GM23248 (cell line): ENCODE measurements around the gene MRPL18. TPM values are rescaled to one million over a fixed set of nuclear protein-coding genes. Genes with fewer than 3 reads are reported as not detected.
"Not testable (repeated sequence)": the region's sequence is repeated elsewhere in the genome, so short reads cannot be mapped to it uniquely, and the experiment has no call there.

Source experiments
- DNase-seq: peaks from one replicate; pipeline ENCODE4 v3.0.0-alpha.2; 2015
- H2AFZ ChIP-seq: fragments of 200-600 bp; sonication (generic); 2 replicates; pipeline ENCODE4 v1.6.1; 2016; ENCODE audit warnings: antibody characterized with exemption
- H3F3A ChIP-seq: fragments of 200-600 bp; sonication (generic); 2 replicates; pipeline ENCODE4 v1.6.1; 2016; ENCODE audit warnings: mild to moderate bottlenecking, antibody characterized with exemption, mixed run types; ENCODE audit not compliant: insufficient read depth
- H3K27ac ChIP-seq: fragments of 200-600 bp; sonication (generic); 2 replicates; pipeline ENCODE4 v1.5.1; 2016; ENCODE audit warnings: mild to moderate bottlenecking
- H3K27me3 ChIP-seq: fragments of 200-600 bp; sonication (generic); replicated peaks from 2 replicates; pipeline ENCODE4 v1.6.1; 2016; ENCODE audit warnings: mild to moderate bottlenecking; ENCODE audit not compliant: insufficient read depth
- H3K36me3 ChIP-seq: fragments of 200-600 bp; sonication (generic); 2 replicates; pipeline ENCODE4 v1.6.1; 2016; ENCODE audit warnings: low read depth, mild to moderate bottlenecking
- H3K4me1 ChIP-seq: fragments of 200-600 bp; sonication (generic); 2 replicates; pipeline ENCODE4 v1.6.1; 2016; ENCODE audit warnings: mild to moderate bottlenecking; ENCODE audit not compliant: insufficient read depth
- H3K4me2 ChIP-seq: fragments of 200-600 bp; sonication (generic); one replicate; pipeline ENCODE4 v1.6.1; 2016; ENCODE audit warnings: mild to moderate bottlenecking; ENCODE audit not compliant: unreplicated experiment
- H3K4me3 ChIP-seq: fragments of 200-600 bp; sonication (generic); 2 replicates; pipeline ENCODE4 v1.5.1; 2016; ENCODE audit warnings: mild to moderate bottlenecking
- H3K79me2 ChIP-seq: fragments of 200-600 bp; sonication (generic); 2 replicates; pipeline ENCODE4 v1.6.1; 2016; ENCODE audit warnings: mild to moderate bottlenecking; ENCODE audit not compliant: insufficient read depth
- H3K9ac ChIP-seq: fragments of 200-600 bp; sonication (generic); 2 replicates; pipeline ENCODE4 v1.6.1; 2016; ENCODE audit warnings: mild to moderate bottlenecking
- H3K9me2 ChIP-seq: fragments of 200-600 bp; sonication (generic); 2 replicates; pipeline ENCODE4 v1.6.1; 2016; ENCODE audit warnings: mixed run types, mild to moderate bottlenecking, moderate library complexity; ENCODE audit not compliant: insufficient read depth
- H3K9me3 ChIP-seq: fragments of 200-600 bp; sonication (generic); one replicate; pipeline ENCODE4 v1.6.1; 2017; ENCODE audit warnings: low read depth
- H4K20me1 ChIP-seq: fragments of 200-600 bp; sonication (generic); 2 replicates; pipeline ENCODE4 v1.6.0; 2016; ENCODE audit not compliant: insufficient read depth
- EZH2 ChIP-seq: fragments of 200-600 bp; sonication (generic); IDR thresholded peaks from 2 replicates; pipeline ENCODE4 v1.6.1; 2018; ENCODE audit warnings: antibody characterized with exemption, mild to moderate bottlenecking; ENCODE audit not compliant: insufficient read depth, poor library complexity, severe bottlenecking
- EZH2phosphoT487 ChIP-seq: fragments of 200-600 bp; sonication (generic); IDR thresholded peaks from 2 replicates; pipeline ENCODE4 v1.6.1; 2018; ENCODE audit warnings: antibody characterized with exemption, moderate library complexity, mild to moderate bottlenecking, low read depth; ENCODE audit not compliant: insufficient read depth
- WGBS, 2 experiments: methylation state at CpG; one replicate each; pipeline ENCODE4 v1.1.6; 2015 to 2017; ENCODE audit warnings: low lambda C conversion rate in 2 of 2, low coverage in 1 of 2; ENCODE audit errors: missing lambda C conversion rate in 2 of 2; 5-methylcytosine and 5-hydroxymethylcytosine counted together
- in situ Hi-C: fragments of 300-500 bp; cut with MboI; formaldehyde crosslinking; loops from 2 replicates; pipeline ENCODE4 v1.15.0; 2020
- polyA plus RNA-seq: library from polyadenylated mRNA; unstranded; fragments of >200 nt; fragmentation: Nextera tagmentation; extraction: Ambion mirVana; gene quantifications from 2 replicates; pipeline ENCODE4 v1.2.1, GENCODE V29; 2016
- total RNA-seq: library from RNA; depleted of rRNA; stranded (reverse); fragments of >200 nt; shearing (Covaris generic); gene quantifications from 2 replicates; pipeline ENCODE4 v1.2.3, GENCODE V29; 2014

Gene MRPL18
- total and polyA plus RNA-seq, 2 experiments from 2014 or later, result 91.3 to 110 TPM

DNA sequence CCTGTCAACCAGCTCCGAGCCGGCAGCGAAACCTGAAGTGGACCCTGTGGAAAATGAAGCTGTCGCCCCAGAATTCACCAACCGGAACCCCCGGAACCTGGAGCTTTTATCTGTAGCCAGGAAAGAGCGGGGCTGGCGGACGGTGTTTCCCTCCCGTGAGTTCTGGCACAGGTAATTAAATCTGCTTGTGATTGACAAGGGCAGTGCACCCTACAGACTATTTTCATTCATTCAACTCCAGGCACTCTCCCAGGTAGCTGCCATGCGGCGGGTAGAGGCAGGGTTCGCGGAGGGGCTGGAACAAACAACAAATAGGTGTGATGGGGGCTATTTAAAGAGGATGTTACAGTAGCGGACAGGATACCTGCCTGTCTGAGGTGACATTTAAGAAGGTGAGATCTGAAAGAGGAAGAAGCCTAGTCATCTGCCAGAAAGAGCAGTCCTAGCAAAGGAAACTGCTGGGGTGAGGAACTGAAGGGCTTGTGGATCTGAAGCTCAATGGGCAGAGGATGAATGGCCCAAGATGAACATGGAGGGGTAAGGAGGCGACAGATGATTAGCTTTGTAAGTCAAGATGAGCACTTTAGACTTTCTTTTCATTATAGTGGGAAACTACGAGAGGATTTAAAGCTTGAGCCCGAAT, 810 bp downstream of the MRPL18 start:
- Histone ChIP-seq H3F3A (no peaks in the 10 kb centered on the region), H3K4me2 (peak overlapping the region; percentile 88), H3K4me3 (peak overlapping the region; percentile 89), H4K20me1 (peaks cover 9% of the 10 kb centered on the region; the same call in 1 of the 2 replicates), H3K79me2 (peaks cover 87% of the 10 kb centered on the region), H3K36me3 (peaks cover 39% of the 10 kb centered on the region), H3K4me1 (peaks cover 38% of the 10 kb centered on the region), H3K9ac (peak overlapping the region; percentile 84), H3K9me3 (no peaks in the 10 kb centered on the region), H3K27ac (peak overlapping the region; percentile 75), H3K27me3 (no peaks in the 10 kb centered on the region), H2AFZ (peak overlapping the region; percentile 90), H3K9me2 (no peaks in the 10 kb centered on the region)
- 7% methylated on average over 18 of the region's 18 CpGs for WGBS, 2 experiments
- DNase-seq, result peak; percentile 20
- no peak for TF ChIP-seq EZH2
- TF ChIP-seq EZH2phosphoT487, result no peak
- in situ Hi-C loops, result no loop called here

DNA sequence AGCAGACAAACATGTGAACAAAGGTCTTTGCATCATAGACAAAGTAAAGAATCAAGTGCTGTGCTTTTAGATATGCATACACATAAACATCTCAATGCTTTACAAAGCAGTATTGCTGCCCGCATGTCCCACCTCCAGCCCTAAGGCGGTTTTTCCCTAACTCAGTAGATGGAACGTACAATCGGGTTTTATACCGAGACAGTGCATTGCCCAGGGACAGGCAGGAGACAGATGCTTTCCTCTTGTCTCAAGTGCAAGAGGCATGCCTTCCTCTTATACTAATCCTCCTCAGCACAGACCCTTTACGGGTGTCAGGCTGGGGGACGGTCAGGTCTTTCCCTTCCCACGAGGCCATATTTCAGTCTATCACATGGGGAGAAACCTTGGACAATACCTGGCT, 4.7 kb downstream of the MRPL18 start:
- Histone ChIP-seq H3K36me3 (peaks cover 44% of the 10 kb centered on the region), H3K79me2 (peaks cover 60% of the 10 kb centered on the region), H3K4me1 (peaks cover 16% of the 10 kb centered on the region)
- WGBS, 2 experiments, result 55 to 68% methylated on average over 8 of the region's 8 CpGs
- in situ Hi-C loops, H3K9me3 ChIP-seq, H3K9me2 ChIP-seq, H3F3A ChIP-seq, H3K27me3 ChIP-seq, H3K9ac ChIP-seq, H4K20me1 ChIP-seq, H3K4me3 ChIP-seq, DNase-seq, H3K27ac ChIP-seq, H3K4me2 ChIP-seq, H2AFZ ChIP-seq: not testable (repeated sequence)

DNA sequence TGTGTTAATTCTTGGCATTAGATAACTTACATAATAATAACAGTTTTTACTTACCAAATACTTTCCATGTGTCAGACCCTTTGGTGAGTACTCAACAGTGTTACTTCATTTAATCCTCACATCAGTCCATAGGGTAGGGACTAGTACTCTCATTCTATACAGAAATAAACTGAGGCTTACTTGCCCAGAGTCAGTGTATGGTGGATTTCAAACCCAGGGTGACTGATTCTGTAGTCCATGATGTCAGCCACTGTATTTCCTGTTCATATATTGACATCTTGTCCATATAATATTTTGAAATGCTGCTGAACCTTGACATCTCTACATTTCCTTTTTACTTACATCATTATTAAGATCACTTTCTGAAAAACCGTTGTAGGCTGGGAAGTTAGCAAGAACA, 7.3 kb downstream of the MRPL18 start:
- in situ Hi-C loops, result no loop called here
- no peak for DNase-seq
- Histone ChIP-seq H3K4me2 (no peak overlapping the region), H3K27ac (no peak overlapping the region), H3F3A (no peaks in the 10 kb centered on the region; the same call in 1 of the 2 replicates), H3K79me2 (peaks cover 40% of the 10 kb centered on the region), H4K20me1 (no peaks in the 10 kb centered on the region), H2AFZ (no peak overlapping the region), H3K4me1 (0 out of 2 replicates have a peak, but pooled peaks cover 2% of the 10 kb centered on the region), H3K4me3 (no peak overlapping the region), H3K27me3 (no peaks in the 10 kb centered on the region), H3K9me3 (no peaks in the 10 kb centered on the region), H3K9ac (no peak overlapping the region), H3K9me2 (no peaks in the 10 kb centered on the region), H3K36me3 (peaks cover 37% of the 10 kb centered on the region)
- 45 to 52% methylated on average over 1 of the region's 1 CpG for whole genome bisulfite sequencing, 2 experiments
- TF ChIP-seq EZH2, result no peak
- TF ChIP-seq EZH2phosphoT487, result no peak

DNA sequence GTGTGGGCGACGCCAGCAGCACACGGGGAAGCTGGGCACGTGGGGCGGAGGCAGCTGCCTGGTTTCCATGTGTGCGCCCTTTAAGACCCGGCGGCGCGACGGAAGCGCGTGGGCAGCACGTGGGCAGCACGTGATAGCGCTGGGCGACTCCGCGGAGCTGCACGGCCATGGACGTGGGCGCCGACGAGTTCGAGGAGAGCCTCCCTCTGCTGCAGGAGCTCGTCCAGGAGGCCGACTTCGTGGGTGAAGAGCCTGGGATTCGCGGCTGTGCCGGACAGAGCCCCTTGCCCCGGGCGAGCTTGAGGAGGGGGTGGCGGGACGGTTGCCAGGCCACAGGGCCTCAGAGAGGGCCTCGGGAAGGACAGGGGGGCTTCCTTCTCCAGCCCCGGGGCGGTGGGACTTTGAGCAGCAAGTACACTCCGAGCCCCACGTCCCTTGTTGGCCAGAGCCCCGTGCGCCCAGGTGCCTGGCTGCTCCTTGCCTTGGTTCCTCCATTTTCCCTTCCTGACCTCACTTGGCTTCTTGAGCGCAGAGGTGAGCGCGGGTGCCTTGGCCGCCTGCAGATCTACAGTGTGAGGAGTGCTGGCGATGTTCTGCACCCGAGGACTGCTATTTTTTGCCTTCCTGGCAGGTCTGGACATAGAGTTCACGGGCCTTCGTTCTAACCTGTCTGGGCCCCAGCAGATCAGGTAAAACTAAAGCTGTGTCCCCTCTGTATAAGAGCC, 10.0 kb downstream of the MRPL18 start, which contains the start of gene PNLDC1:
Gene PNLDC1 (plus strand): TSS at position 136 of the 725 bp plus-strand sequence. CDS start 32 bp downstream, at position 168.
- Histone ChIP-seq H4K20me1 (no peaks in the 10 kb centered on the region), H3K9ac (no peak within 1 kb of the TSS), H2AFZ (no peak within 1 kb of the TSS), H3K27me3 (no peaks in the 10 kb centered on the region), H3K9me3 (no peaks in the 10 kb centered on the region), H3F3A (no peaks in the 10 kb centered on the region; the same call in 1 of the 2 replicates), H3K9me2 (no peaks in the 10 kb centered on the region), H3K4me3 (no peak within 1 kb of the TSS), H3K36me3 (peaks cover 24% of the 10 kb centered on the region), H3K79me2 (peaks cover 14% of the 10 kb centered on the region; the same call in 1 of the 2 replicates), H3K4me2 (no peak within 1 kb of the TSS), H3K4me1 (no peaks in the 10 kb centered on the region), H3K27ac (no peak within 1 kb of the TSS)
- DNase-seq, result no peak
- in situ Hi-C loops, result no loop called here
- TF ChIP-seq EZH2phosphoT487, result no peak
- no peak for TF ChIP-seq EZH2
- 89% methylated on average over 29 to 50 of the region's 50 CpGs for WGBS, 2 experiments
